ENCODE results near the gene P2RX3.

P2RX3 gene

DNA sequence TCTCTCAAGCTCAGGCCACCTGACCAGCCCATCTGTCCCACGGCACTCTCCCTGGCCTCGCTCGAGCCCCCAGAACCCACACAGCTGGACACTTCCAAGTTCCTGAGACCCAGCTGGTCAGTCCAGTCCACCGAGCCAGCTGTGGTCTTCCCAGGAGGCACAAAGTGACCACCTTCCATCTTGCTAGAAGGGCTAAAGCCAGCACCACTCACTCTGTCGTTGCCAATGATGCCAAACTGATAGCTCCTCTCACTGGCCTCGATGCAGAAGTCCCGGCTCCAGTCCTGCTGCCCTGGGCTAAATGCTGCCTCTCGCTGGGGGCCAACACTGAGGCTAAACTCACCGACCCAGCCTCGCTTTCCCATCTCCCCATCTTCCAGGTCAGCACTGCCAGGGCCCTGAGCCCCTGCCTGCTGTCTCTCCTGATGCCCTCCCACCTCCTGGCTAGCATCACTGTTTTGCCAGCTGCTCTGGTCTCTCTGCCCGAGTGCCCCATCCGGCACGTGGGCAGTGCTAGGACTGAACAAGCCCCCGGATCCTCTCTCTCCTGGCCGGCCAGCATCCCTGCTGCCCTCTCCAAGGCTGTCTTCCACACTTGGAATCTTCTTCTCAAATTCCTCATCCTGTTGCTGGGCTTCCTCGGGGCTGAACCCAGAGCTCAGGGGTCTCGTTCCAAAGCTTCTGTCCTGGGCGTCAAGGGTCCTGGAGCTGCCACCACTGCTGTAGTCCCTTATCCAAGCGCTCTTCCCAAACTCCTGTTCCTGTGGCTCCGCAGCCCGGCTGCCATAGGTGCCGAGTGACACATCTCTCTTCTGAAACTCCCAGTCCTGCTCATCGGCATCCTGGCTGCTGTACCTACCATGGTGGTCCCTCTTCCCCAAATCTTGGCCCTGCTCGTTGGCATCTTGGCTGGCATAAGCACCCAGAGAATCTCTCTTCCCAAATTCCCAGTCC is 28.8 kb upstream of the P2RX3 start:
- TF ChIP-seq POU2F2 (IDR thresholded peaks at IDR 0.05; ENCODE audit: low read depth, low read length) (no peak), POLR2A (IDR thresholded peaks at IDR 0.05; ENCODE audit: low read depth, low read length) (no peak), TAF1 (IDR thresholded peaks at IDR 0.05; ENCODE audit: low read depth, low read length) (no peak), POLR2AphosphoS5 (IDR thresholded peaks at IDR 0.05; ENCODE audit: low read depth, low read length) (no peak), SPI1 (IDR thresholded peaks at IDR 0.05; ENCODE audit: low read depth, low read length) (no peak), PAX5 (IDR thresholded peaks at IDR 0.05; ENCODE audit: insufficient read depth, low read length, severe bottlenecking) (no peak)
- no peak for FAIRE-seq

DNA sequence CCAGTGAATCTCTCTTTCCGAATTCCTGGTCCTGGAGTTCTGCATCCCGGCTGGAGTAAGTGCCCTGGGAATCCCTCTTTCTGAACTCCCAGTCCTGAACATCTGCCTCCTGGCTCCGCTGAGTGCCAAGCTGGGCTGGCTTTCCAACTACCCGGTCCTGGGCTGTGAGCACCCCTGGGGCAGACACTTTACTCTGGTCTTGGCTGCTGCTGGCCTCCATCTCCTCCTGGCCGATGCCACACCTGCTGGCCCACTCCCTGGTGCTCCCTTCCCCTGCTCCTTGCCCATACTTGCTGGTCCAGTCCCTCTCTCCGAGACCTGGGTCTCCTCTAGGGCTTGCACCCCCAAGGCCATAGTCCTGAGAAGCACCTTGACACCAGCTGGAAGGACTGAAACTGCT is 28.1 kb upstream of the P2RX3 start:
- TF ChIP-seq POLR2AphosphoS5 (IDR thresholded peaks at IDR 0.05; ENCODE audit: low read depth, low read length): no peak
- DNase-seq (ENCODE audit: insufficient read length, low spot score) (no peak), FAIRE-seq (no peak)

More for the DNA sequence above, 28.8 kb upstream of the P2RX3 start:
- DNase-seq (ENCODE audit: insufficient read length, low spot score): no peak

DNA sequence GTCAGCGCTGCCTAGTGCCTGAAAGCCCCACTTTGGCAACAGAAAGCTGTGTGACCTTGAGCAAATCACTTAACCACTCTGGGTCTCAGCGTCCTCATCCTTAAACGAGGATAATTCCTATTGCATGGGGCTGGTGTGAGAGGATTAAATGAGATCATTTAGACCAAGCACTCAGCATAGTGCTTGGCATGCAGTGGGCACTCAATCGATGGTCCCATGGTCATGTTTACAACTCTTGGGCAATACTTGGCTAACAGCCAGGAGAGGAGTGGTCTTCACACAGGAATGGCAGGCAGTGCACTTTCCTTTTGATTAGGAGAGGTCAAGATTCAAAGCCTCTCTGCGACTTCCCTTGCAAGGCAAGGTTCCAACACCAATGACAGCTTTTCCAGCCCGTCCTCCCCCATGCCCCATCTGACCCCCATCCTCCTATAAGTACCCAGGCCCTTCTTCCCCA is 27.5 kb upstream of the P2RX3 start:
- peak; percentile 45 for FAIRE-seq
- no peak for DNase-seq (ENCODE audit: insufficient read length, low spot score)
- TF ChIP-seq POU2F2 (IDR thresholded peaks at IDR 0.05; ENCODE audit: low read depth, low read length): no peak
- TF ChIP-seq PAX5 (IDR thresholded peaks at IDR 0.05; ENCODE audit: insufficient read depth, low read length, severe bottlenecking): no peak
- no peak for TF ChIP-seq POLR2AphosphoS5 (IDR thresholded peaks at IDR 0.05; ENCODE audit: low read depth, low read length)

DNA sequence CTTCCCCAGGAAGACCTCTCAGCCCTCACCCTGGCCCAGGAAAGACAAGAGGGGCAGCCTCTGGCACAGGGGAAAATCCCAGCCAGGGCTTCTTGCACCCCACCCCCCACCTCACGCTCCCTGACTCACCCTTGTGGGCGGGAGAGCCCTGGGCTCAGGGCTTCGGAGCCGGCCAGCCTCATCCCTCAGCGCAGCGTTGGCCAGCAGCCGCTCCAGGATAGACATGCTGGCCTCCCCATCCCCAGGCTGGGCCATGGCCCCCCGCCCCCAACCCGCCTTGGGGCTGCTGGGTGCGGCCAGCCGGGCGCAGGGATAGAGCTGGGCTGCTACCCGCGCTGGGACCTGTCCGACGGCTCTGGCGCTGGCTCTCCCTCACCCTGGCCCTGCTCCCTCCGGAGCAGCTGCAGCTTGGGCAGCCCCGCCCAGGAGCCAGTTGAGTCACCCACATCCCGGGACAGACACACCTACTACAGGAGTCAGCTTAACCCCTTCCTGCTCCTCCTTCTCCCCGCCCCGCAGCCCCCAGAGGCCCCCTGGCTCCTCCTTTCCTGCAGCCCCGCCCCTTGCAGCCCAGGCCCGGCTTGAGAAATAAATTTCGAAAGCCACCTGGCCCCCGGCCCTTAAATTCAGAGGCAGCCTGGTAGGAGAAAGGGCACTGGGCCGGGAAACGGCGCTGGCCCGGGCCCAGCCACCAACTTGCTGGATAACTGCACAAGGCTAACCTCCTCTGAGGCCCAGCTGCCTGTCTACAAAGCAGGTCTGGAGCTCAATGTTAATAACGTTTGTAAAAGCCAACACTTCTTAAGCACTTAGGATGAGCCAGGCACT is 26.8 kb upstream of the P2RX3 start:
- FAIRE-seq: peak; percentile 87
- TF ChIP-seq TAF1 (IDR thresholded peaks at IDR 0.05; ENCODE audit: low read depth, low read length): no peak
- no peak for TF ChIP-seq PAX5 (IDR thresholded peaks at IDR 0.05; ENCODE audit: insufficient read depth, low read length, severe bottlenecking)
- TF ChIP-seq POU2F2 (IDR thresholded peaks at IDR 0.05; ENCODE audit: low read depth, low read length): no peak
- TF ChIP-seq POLR2AphosphoS5 (IDR thresholded peaks at IDR 0.05; ENCODE audit: low read depth, low read length): no peak
- TF ChIP-seq SPI1 (IDR thresholded peaks at IDR 0.05; ENCODE audit: low read depth, low read length): no peak
- TF ChIP-seq POLR2A (IDR thresholded peaks at IDR 0.05; ENCODE audit: low read depth, low read length): no peak
- DNase-seq (ENCODE audit: insufficient read length, low spot score): peak; percentile 88

DNA sequence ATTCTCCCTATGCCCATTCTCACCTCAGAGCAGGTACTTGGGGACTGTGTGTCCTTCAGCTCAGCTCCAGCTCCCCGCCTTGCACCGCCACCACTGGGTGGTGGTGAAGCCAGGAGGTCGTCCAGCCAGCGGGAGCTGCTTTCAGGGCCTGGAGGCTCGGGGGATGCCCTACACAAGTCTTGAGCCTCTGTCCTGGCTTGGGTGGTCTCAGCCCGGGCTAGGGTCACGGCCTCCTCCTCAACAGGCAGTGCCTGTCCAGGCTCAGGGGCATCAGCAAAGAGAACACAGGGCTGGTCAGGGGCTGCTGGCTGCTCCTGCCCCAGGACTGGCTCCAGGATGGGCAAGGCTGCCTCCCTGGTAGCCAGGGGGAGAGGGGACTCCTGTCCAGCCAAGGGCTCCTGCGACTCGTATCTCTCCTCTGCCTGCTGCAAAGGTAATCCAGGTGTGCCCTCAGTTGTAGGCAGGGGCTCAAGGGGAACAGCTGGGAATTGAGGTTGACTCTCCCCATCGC is 25.6 kb upstream of the P2RX3 start:
- TF ChIP-seq TAF1 (IDR thresholded peaks at IDR 0.05; ENCODE audit: low read depth, low read length) (no peak), POLR2A (IDR thresholded peaks at IDR 0.05; ENCODE audit: low read depth, low read length) (no peak), SPI1 (IDR thresholded peaks at IDR 0.05; ENCODE audit: low read depth, low read length) (no peak)
- FAIRE-seq (no peak), DNase-seq (ENCODE audit: insufficient read length, low spot score) (no peak)

DNA sequence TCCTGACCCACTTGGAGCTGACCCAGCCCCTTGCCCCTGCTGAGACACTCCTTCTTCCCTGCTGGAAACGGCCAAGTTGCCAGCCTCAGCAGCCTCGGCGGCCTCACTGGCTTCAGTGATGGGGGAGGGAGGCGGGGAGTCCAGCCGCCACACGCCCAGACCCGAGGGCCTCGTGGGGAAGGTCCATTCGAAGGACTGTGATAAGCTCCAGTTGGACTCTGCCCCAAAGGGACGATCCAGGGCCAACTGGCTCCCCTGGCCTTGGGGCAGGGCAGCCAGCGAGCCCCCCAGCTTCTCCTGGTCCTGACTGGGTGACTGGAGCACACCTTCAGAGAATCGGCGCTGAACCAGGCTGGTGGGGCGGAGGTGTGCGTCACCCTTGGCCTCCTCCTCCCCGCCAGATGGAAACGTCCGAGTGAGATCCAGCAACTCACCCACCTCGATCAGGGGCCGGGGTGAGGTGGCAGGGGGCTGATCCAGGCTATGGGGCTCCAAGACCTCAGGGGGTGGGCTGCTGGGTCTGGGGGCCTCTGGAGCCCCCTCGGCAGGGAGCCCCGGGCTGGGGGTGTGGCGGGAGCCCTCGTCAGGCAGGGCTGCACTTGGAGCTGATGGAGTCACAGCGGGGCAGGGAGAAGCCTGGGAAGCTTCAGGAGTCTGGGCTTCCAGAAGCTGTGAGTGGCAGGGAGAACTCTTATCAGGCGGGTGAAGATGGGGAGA is 24.9 kb upstream of the P2RX3 start:
- DNase-seq (ENCODE audit: insufficient read length, low spot score) (no peak), FAIRE-seq (no peak)
- 0 out of 2 replicates have a peak, but pooled peaks have one; percentile 4 for TF ChIP-seq POLR2AphosphoS5 (IDR thresholded peaks at IDR 0.05; ENCODE audit: low read depth, low read length)
- no peak for TF ChIP-seq POLR2A (IDR thresholded peaks at IDR 0.05; ENCODE audit: low read depth, low read length)

DNA sequence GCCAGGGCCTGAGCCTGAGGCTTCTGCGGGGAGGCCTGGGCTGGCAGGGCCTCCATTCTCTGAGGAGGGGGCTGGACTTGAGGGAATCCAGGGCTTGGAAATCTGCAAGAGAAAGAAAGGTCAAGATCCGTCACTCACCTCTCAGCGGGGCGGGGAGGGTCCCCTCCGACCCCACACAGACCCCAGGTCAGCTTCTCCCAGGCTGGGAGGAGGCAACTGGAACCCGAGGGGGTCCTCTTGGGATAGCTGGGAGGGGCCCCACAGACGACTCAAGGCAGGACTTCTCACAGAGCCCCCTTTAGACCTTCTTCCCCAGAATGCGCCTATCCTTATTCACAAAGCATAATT is 24.4 kb upstream of the P2RX3 start:
- TF ChIP-seq TAF1 (IDR thresholded peaks at IDR 0.05; ENCODE audit: low read depth, low read length) (no peak), POLR2AphosphoS5 (IDR thresholded peaks at IDR 0.05; ENCODE audit: low read depth, low read length) (no peak), SPI1 (IDR thresholded peaks at IDR 0.05; ENCODE audit: low read depth, low read length) (no peak), POLR2A (IDR thresholded peaks at IDR 0.05; ENCODE audit: low read depth, low read length) (no peak), POU2F2 (IDR thresholded peaks at IDR 0.05; ENCODE audit: low read depth, low read length) (no peak), PAX5 (IDR thresholded peaks at IDR 0.05; ENCODE audit: insufficient read depth, low read length, severe bottlenecking) (no peak)
- no peak for DNase-seq (ENCODE audit: insufficient read length, low spot score)
- FAIRE-seq: no peak

DNA sequence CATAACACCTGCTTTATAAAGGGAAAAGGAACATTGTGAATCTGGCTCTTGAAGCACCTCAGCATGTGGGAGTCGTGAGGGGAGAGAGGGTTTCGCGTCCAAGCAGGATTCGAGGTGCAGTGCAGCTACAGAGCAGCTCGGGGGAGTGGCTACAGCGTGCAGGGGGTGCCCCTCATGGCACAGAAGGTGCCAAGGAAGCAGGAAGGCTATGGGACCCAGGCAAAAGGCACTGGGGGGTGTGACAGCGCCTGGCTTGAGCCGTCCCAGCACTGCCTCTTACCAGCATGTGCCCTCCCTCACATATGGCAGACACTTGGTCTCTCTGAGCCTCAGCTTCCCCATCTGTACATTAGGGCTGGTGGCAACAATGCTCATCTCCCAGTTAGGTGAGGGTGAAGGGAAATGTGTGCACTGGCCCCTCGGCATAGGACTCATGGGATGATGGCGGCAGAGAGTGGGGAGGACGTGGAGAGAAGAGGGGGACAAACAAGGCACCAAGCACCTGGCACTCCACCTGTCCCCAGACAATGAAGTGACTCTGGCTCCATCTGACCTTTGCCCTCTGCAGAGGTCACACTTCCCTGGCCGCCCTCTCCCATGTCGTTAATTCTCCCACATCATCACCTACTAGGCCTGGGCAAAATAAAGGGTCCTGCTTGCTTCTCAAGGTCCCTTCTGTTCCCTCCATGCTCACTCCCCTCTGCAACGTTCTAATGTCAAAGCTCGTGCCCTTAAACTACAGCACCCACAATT is 23.8 kb upstream of the P2RX3 start:
- DNase-seq (ENCODE audit: insufficient read length, low spot score) (no peak), FAIRE-seq (no peak)
- no peak for TF ChIP-seq TAF1 (IDR thresholded peaks at IDR 0.05; ENCODE audit: low read depth, low read length)
- TF ChIP-seq SPI1 (IDR thresholded peaks at IDR 0.05; ENCODE audit: low read depth, low read length): no peak
- no peak for TF ChIP-seq POU2F2 (IDR thresholded peaks at IDR 0.05; ENCODE audit: low read depth, low read length)
- no peak for TF ChIP-seq PAX5 (IDR thresholded peaks at IDR 0.05; ENCODE audit: insufficient read depth, low read length, severe bottlenecking)
- TF ChIP-seq POLR2AphosphoS5 (IDR thresholded peaks at IDR 0.05; ENCODE audit: low read depth, low read length): no peak
- TF ChIP-seq POLR2A (IDR thresholded peaks at IDR 0.05; ENCODE audit: low read depth, low read length): no peak

DNA sequence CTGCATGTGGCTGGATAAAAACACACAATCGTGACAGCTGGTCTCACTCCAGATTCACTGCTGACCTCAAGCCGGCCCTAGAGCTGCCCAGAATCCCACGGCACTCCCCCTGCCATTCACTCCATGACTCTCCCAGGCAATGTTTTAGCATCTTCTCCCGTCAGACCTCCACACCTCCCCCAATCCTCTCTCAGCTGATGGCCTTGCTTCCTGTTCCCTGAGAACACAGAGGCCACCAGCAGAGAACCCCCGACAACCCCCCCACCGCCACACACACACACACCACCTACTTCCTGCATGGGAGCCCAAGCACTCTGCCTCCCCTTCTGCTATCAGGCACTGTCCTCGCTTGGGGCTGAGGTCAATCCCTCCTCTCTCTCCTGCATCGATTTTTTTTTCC is 22.7 kb upstream of the P2RX3 start:
- DNase-seq (ENCODE audit: insufficient read length, low spot score) (no peak), FAIRE-seq (no peak)
- TF ChIP-seq POLR2A (IDR thresholded peaks at IDR 0.05; ENCODE audit: low read depth, low read length) (no peak), POLR2AphosphoS5 (IDR thresholded peaks at IDR 0.05; ENCODE audit: low read depth, low read length) (no peak), SPI1 (IDR thresholded peaks at IDR 0.05; ENCODE audit: low read depth, low read length) (no peak), PAX5 (IDR thresholded peaks at IDR 0.05; ENCODE audit: insufficient read depth, low read length, severe bottlenecking) (no peak), TAF1 (IDR thresholded peaks at IDR 0.05; ENCODE audit: low read depth, low read length) (no peak), POU2F2 (IDR thresholded peaks at IDR 0.05; ENCODE audit: low read depth, low read length) (no peak)
